IPS-20b (cell line): ENCODE results near the gene FAM210A.

Source experiments
- H3K27ac ChIP-seq: one replicate; pipeline ENCODE4 v1.5.1; 2013; ENCODE audit warnings: low read length
- H3K27me3 ChIP-seq: 2 replicates; pipeline ENCODE4 v1.6.1; 2013; ENCODE audit warnings: mild to moderate bottlenecking, low read length, inconsistent platforms; ENCODE audit not compliant: insufficient read depth
- H3K36me3 ChIP-seq: 2 replicates; pipeline ENCODE4 v1.6.1; 2013; ENCODE audit warnings: low read depth, mild to moderate bottlenecking, inconsistent platforms, low read length, moderate library complexity; ENCODE audit not compliant: insufficient read depth
- H3K4me1 ChIP-seq: 2 replicates; pipeline ENCODE4 v1.6.1; 2013; ENCODE audit warnings: mild to moderate bottlenecking, control low read depth, inconsistent platforms, low read length, moderate library complexity; ENCODE audit not compliant: insufficient read depth
- H3K4me3 ChIP-seq: 2 replicates; pipeline ENCODE4 v1.5.1; 2013; ENCODE audit warnings: mild to moderate bottlenecking, low read length, inconsistent platforms
- H3K9ac ChIP-seq: 2 replicates; pipeline ENCODE4 v1.6.1; 2013; ENCODE audit warnings: low read depth, mild to moderate bottlenecking, inconsistent platforms, low read length, moderate library complexity
- H3K9me3 ChIP-seq: 2 replicates; pipeline ENCODE4 v1.6.1; 2013; ENCODE audit warnings: mild to moderate bottlenecking, low read depth, low read length, inconsistent platforms; ENCODE audit not compliant: insufficient read depth

The FAM210A gene

GRCh38 chr18:13619505-13620205 is 106.7 kb downstream of the FAM210A start:
- H3K36me3 ChIP-seq = no peaks in the 10 kb centered on the region
- H3K9me3 ChIP-seq = no peaks in the 10 kb centered on the region
- H3K27me3 ChIP-seq = no peaks in the 10 kb centered on the region
- H3K4me1 ChIP-seq = no peaks in the 10 kb centered on the region
- H3K4me3 ChIP-seq = no peak overlapping the region
- H3K27ac ChIP-seq = no peak overlapping the region
- H3K9ac ChIP-seq = no peak overlapping the region

DNA sequence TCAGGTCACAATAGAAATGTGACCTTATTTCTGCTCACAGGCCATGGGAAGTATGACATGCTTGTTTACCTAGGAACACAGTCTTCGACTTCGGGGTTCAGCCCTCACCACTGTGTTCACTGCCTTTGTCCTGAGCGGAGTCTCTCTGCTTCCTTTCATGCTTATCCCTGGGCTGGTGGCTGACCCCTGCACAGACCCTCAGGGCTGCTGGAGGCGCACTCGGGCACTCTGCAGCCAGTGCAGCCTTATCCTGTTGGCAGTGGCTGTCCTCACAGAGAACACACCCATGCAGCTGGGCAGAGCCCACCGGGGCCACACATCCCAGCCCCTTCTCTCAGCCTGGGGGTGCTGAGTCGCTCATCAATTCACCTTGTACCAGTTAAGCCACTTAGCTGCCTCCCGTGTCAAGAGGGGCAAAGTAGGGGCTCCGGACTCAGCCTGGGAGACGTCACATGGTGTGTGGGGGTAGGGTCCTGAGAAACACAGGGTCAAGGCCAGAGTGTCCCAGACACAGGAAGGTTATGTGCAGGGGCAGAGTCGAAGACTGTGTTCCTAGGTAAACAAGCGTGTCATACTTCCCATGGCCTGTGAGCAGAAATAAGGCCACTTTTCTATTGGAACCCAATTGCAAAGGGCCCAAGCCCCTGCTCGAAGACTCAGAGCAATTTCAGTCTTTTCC is 107.5 kb downstream of the FAM210A start:
- Histone ChIP-seq H3K36me3 (no peaks in the 10 kb centered on the region), H3K4me1 (no peaks in the 10 kb centered on the region), H3K27me3 (peaks cover 3% of the 10 kb centered on the region), H3K4me3 (no peak overlapping the region), H3K9me3 (no peaks in the 10 kb centered on the region), H3K27ac (no peak overlapping the region), H3K9ac (no peak overlapping the region)

DNA sequence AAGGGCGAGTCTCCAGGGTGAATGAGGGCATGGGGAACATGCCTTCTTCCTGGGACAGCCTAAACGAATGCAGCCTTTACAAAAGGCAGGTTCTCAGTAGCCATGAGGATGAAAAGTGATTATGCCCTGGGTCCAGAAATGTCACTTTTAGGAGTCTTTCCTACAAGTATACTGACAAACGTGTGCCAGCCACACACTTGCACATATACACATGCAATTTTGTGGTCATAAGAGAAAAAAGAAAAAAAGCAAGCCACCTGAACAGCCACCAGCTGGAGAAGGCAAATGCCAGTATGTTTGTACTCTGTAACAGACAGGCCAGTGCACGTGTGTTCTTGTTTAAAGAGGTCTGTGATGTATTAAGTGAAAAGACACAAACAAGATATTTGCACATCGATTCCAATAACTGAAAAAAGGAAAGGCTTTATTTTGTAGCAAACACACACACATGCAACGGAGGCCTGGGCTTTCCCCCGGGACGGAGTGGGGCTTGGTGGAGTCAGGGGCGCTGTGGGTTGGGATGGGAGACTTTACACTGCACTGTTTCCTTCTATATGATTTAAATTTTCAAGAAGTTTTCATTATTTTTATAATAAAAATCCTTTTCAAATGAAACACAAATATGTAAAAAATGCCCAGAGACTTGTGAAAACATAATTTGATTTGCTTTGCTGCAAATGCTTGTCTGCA is 108.4 kb downstream of the FAM210A start:
- H3K27me3 ChIP-seq = peaks cover 13% of the 10 kb centered on the region
- H3K36me3 ChIP-seq = no peaks in the 10 kb centered on the region
- H3K4me3 ChIP-seq = no peak overlapping the region
- H3K4me1 ChIP-seq = no peaks in the 10 kb centered on the region
- no peak overlapping the region for H3K9ac ChIP-seq
- H3K27ac ChIP-seq = no peak overlapping the region
- no peaks in the 10 kb centered on the region for H3K9me3 ChIP-seq

DNA sequence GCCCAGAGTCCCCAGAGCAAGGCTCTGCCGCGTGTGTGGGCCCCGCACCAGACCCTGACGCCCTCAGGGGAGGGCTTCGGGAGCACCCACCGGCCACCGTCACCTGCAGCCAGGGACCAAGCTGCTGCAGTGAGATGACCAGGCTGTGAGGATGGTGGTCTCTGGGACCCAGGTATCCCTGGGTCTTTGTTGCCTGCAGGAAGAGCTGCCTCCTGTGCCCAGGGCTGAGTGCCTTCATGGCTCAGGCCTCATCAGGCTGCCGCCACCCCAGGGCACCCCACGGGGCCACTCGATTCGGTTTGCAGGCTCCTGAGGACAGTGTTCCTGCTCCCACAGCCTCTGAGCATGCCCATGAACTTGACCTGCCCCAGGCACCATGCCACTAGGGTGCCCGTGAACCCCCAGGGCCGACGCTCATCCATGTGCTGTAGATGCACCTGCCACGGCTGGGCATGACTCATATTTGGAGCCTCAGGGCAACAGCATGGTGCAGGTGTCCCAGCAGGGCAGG is 109.8 kb downstream of the FAM210A start:
- peaks cover 2% of the 10 kb centered on the region; the same call in 1 of the 2 replicates for H3K4me1 ChIP-seq
- H3K9me3 ChIP-seq = no peaks in the 10 kb centered on the region
- no peak overlapping the region for H3K4me3 ChIP-seq
- H3K27me3 ChIP-seq = peaks cover 27% of the 10 kb centered on the region
- H3K36me3 ChIP-seq = no peaks in the 10 kb centered on the region
- no peak overlapping the region for H3K27ac ChIP-seq
- H3K9ac ChIP-seq = no peak overlapping the region

GRCh38 chr18:13616041-13616440 is 110.3 kb downstream of the FAM210A start:
- Histone ChIP-seq H3K4me3 (no peak overlapping the region), H3K4me1 (peaks cover 8% of the 10 kb centered on the region; the same call in 1 of the 2 replicates), H3K27ac (no peak overlapping the region), H3K27me3 (peaks cover 32% of the 10 kb centered on the region), H3K9me3 (no peaks in the 10 kb centered on the region), H3K36me3 (no peaks in the 10 kb centered on the region), H3K9ac (no peak overlapping the region)

DNA sequence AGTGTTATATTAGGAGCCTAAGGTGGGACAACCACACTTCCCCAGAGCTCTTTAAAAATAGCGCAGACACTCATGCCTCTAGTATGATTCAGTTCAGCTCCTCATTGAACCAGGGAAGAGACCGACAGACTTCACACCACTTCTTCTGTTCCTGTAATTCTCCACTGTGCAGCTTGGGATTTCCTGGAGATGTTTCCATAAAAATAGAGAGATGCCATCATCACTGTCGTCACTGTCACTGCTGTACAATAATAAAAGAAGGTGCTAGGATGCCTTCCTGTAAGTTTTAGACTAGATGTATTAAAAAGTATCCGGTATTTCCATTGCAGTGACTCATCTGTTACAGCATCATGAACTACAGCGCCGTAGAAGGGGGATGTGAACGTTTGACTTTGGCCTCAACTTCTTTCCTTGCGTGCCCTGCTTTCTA is 110.9 kb downstream of the FAM210A start:
- H3K9me3 ChIP-seq = no peaks in the 10 kb centered on the region
- H3K27me3 ChIP-seq = peaks cover 38% of the 10 kb centered on the region
- no peak overlapping the region for H3K27ac ChIP-seq
- H3K4me3 ChIP-seq = no peak overlapping the region
- no peak overlapping the region for H3K9ac ChIP-seq
- no peaks in the 10 kb centered on the region for H3K36me3 ChIP-seq
- H3K4me1 ChIP-seq = peaks cover 13% of the 10 kb centered on the region; the same call in 1 of the 2 replicates

GRCh38 chr18:13614641-13615288 is 111.6 kb downstream of the FAM210A start:
- H3K9ac ChIP-seq = no peak overlapping the region
- no peaks in the 10 kb centered on the region for H3K36me3 ChIP-seq
- no peaks in the 10 kb centered on the region for H3K9me3 ChIP-seq
- H3K27ac ChIP-seq = no peak overlapping the region
- H3K27me3 ChIP-seq = peaks cover 41% of the 10 kb centered on the region
- no peak overlapping the region for H3K4me3 ChIP-seq
- H3K4me1 ChIP-seq = peaks cover 13% of the 10 kb centered on the region; the same call in 1 of the 2 replicates

GRCh38 chr18:13613591-13614501 is 112.5 kb downstream of the FAM210A start:
- H3K36me3 ChIP-seq = no peaks in the 10 kb centered on the region
- no peak overlapping the region for H3K9ac ChIP-seq
- H3K27ac ChIP-seq = no peak overlapping the region
- H3K9me3 ChIP-seq = no peaks in the 10 kb centered on the region
- H3K4me3 ChIP-seq = no peak overlapping the region
- H3K27me3 ChIP-seq = peaks cover 41% of the 10 kb centered on the region
- H3K4me1 ChIP-seq = peaks cover 13% of the 10 kb centered on the region; the same call in 1 of the 2 replicates
